C4-2B (cell line): ENCODE results near the gene BTG2.

Experiments used
- ZFX ChIP-seq: fragments of 450-650 bp; IDR thresholded peaks from 2 replicates; pipeline ENCODE4 v1.6.1; 2017
- TF ChIP-seq, protein P1 (sequence below): fragments of 450-650 bp; conservative IDR thresholded peaks from 2 replicates; pipeline ENCODE4 v1.5.1; 2017; ENCODE audit warnings: mild to moderate bottlenecking

GRCh38 chr1:203327684-203328457 is 22.6 kb downstream of the BTG2 start:
- TF ChIP-seq, protein P1, sequence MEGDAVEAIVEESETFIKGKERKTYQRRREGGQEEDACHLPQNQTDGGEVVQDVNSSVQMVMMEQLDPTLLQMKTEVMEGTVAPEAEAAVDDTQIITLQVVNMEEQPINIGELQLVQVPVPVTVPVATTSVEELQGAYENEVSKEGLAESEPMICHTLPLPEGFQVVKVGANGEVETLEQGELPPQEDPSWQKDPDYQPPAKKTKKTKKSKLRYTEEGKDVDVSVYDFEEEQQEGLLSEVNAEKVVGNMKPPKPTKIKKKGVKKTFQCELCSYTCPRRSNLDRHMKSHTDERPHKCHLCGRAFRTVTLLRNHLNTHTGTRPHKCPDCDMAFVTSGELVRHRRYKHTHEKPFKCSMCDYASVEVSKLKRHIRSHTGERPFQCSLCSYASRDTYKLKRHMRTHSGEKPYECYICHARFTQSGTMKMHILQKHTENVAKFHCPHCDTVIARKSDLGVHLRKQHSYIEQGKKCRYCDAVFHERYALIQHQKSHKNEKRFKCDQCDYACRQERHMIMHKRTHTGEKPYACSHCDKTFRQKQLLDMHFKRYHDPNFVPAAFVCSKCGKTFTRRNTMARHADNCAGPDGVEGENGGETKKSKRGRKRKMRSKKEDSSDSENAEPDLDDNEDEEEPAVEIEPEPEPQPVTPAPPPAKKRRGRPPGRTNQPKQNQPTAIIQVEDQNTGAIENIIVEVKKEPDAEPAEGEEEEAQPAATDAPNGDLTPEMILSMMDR: peak; percentile 57
- peak; percentile 38; the same call in 1 of the 2 replicates for TF ChIP-seq ZFX
